ENCODE measurements around the gene ATN1.
"Not testable (repeated sequence)": the region's sequence is repeated elsewhere in the genome, so short reads cannot be mapped to it uniquely, and the experiment has no call there.

ATN1 gene, protein sequence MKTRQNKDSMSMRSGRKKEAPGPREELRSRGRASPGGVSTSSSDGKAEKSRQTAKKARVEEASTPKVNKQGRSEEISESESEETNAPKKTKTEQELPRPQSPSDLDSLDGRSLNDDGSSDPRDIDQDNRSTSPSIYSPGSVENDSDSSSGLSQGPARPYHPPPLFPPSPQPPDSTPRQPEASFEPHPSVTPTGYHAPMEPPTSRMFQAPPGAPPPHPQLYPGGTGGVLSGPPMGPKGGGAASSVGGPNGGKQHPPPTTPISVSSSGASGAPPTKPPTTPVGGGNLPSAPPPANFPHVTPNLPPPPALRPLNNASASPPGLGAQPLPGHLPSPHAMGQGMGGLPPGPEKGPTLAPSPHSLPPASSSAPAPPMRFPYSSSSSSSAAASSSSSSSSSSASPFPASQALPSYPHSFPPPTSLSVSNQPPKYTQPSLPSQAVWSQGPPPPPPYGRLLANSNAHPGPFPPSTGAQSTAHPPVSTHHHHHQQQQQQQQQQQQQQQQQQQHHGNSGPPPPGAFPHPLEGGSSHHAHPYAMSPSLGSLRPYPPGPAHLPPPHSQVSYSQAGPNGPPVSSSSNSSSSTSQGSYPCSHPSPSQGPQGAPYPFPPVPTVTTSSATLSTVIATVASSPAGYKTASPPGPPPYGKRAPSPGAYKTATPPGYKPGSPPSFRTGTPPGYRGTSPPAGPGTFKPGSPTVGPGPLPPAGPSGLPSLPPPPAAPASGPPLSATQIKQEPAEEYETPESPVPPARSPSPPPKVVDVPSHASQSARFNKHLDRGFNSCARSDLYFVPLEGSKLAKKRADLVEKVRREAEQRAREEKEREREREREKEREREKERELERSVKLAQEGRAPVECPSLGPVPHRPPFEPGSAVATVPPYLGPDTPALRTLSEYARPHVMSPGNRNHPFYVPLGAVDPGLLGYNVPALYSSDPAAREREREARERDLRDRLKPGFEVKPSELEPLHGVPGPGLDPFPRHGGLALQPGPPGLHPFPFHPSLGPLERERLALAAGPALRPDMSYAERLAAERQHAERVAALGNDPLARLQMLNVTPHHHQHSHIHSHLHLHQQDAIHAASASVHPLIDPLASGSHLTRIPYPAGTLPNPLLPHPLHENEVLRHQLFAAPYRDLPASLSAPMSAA (N-terminal part only)

DNA sequence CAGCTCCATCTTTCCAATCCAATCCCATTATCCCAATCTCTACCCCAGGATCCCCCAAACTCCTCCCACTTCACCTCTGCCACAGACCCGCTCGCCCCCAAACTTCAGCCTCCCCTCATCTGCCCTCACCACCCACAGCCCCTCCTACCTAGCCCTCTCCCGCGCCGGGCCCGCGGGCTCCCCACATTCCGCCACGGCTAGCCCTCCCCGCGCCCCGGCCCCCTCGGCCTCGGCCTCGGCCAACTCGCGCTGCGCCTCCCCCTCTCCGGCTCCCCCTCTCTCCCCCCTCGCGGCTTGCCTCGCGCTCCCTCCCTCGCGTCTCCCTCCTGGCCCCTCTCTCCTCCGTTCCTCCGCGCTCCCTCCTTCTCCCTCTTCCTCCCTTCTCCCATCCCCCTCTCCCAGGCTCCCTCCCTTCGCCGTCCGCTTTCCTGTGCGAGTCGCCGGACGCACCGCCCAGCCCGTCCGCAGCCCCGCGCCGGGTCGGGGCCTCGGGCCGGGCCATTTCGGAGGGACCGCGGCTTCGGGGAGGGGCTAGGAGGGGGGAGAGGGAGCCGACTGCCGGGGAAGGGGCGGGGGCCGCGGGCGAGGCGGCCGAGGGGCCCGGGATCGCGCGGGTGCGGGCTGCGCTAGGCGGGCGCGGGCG is at the start of gene ATN1:
Gene ATN1 (plus strand): TSS at position 581 of the 643 bp plus-strand sequence. CDS start 6,043 bp downstream, outside the sequence.
- DNase-seq (ENCODE audit: low spot score), result no peak

DNA sequence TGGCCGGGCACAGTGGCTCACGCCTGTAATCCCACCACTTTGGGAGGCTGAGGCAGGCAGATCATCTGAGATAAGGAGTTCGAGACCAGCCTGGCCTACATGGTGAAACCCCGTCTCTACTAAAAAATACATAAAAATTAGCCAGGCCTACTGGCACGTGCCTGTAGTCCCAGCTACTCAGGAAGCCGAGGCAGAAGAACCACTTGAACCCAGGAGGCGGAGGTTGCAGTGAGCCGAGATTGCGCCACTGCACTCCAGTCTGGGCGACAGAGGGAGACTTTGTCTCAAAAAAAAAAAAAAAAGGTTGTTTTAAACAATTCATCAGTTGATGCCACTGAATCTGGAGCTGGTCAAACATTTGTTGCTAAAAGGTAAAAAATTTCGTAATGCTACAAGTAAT is 47.9 kb upstream of the ATN1 start:
- not testable (repeated sequence) for DNase-seq (ENCODE audit: low spot score)

DNA sequence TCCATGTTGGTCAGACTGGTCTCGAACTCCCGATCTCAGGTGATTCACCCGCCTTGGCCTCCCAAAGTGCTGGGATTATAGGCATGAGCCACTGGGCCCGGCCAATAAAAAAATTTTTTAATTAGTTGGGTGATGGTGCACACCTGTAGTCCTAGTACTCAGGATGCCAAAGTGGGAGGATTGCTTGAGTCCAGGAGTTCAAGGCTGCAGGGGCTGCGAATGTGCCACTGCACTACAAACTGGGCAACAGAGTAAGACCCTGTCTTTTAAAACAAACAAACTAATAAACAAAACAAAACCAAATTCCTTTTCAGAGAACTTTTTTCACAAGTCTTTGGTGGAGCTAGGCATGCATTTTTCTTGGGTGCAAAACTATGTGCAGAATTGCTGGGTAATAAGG is 44.5 kb upstream of the ATN1 start:
- DNase-seq (ENCODE audit: low spot score), result no peak

DNA sequence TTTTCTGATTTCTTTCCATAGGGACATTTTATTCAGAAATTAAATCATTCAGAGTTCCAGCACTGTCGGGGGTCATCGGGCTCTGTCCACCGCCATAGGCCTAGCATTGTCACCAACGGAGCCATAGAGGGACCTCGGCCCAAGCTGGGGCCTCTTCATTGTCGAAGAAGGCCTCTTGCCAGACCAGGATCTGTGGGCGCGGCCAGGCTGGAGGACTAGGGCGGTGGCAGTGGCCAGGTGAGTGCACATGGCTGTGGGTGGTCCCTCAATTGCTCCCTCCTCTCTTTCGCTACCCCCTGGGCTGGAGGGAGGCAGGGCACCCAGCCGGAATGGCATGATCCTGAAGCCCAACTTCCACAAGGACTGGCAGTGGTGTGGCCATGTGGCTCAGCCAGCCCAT is 44.1 kb upstream of the ATN1 start:
- DNase-seq (ENCODE audit: low spot score), result no peak

DNA sequence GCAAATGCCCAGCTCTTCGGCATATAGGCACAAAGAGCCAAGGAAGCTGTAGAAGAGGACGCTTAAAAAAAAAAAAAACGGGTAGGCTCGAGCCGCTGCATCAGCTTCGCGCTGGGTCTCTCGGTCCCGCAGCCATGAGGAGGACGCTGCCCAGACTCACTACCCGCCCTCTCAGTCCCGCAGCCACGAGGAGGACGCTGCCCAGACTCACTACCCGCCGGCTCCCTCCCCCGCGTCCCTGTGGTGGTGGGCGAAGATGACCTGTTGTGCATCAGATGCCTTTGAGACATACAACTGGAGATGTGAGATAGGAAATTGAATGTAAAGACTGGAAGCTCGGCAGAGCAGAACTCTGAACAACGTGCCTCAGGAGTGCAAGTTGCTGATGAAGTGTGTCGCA is 43.2 kb upstream of the ATN1 start:
- no peak for DNase-seq (ENCODE audit: low spot score)

DNA sequence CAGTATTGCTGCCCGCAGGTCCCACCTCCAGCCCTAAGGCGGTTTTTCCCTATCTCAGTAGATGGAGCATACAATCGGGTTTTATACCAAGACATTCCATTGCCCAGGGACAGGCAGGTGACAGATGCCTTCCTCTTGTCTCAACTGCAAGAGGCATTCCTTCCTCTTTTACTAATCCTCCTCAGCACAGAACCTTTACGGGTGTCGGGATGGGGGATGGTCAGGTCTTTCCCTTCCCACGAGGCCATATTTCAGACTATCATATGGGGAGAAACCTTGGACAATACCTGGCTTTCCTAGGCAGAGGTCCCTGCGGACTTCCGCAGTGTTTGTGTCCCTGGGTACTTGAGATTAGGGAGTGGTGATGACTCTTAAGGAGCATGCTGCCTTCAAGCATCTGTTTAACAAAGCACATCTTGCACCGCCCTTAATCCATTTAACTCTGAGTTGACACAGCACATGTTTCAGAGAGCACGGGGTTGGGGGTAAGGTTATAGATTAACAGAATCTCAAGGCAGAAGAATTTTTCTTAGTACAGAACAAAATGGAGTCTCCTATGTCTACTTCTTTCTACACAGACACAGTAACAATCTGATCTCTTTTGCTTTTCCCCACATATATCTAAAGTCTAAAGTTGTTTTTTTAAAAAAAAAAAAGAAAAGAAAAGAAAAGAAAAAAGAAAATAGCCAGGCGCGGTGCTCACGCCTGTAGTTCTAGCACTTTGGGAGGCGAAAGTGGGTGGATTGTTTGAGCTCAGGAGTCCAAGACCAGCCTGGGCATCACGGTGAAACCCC is 41.4 kb upstream of the ATN1 start:
- not testable (repeated sequence) for DNase-seq (ENCODE audit: low spot score)

DNA sequence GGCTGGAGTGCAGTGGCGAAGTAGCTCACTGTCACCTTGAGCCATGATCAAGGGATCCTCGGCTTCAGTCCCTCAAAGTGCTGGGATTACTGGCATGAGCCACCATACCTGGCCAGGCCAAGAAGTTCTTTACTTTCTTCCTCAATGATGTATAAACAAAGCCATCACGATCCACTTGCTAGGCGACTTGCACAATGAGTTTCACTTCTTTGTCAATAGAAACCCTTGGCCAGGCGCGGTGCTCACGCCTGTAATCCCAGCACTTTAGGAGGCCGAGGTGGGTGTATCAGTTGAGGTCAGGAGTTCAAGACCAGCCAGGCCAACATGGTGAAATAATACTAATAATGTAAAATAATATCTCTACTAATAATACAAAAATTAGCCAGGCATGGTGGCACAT is 40.3 kb upstream of the ATN1 start:
- DNase-seq (ENCODE audit: low spot score), result no peak

DNA sequence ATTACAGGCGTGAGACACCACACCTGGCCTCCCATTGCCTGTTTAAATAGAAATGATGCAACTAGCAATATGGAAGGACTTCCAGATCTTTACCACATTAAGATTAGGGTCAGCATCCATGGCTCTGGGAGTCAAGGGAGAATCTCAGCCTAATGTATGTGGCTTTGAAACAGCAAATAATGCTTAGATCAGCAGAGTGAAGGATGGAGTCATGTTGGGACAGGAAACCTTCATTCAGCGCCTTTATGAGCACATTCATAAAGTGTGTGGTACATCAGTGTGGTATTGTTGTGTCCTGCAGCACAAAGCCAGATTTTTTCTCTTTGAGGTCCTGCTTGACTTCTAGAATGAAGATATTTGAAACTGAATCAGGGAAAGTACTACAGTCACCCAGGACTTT is 39.4 kb upstream of the ATN1 start:
- no peak for DNase-seq (ENCODE audit: low spot score)

DNA sequence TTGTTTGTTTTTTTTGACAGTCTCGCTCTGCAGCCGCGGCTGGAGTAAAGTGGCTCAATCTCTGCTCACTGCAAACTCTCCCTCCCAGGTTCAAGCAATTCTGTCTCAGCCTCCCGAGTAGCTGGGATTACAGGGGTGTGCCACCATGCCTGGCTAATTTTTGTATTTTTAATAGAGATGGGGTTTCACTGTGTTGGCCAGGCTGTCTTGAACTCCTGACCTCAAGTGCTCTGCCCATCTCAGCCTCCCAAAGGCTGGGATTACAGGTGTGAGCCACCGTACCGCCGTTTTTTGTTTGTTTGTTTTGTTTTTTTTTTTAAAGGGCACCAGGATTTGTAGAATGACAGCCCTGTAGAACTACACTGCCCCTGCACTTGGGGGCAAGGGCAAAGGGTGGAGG is 39.0 kb upstream of the ATN1 start:
- not testable (repeated sequence) for DNase-seq (ENCODE audit: low spot score)

DNA sequence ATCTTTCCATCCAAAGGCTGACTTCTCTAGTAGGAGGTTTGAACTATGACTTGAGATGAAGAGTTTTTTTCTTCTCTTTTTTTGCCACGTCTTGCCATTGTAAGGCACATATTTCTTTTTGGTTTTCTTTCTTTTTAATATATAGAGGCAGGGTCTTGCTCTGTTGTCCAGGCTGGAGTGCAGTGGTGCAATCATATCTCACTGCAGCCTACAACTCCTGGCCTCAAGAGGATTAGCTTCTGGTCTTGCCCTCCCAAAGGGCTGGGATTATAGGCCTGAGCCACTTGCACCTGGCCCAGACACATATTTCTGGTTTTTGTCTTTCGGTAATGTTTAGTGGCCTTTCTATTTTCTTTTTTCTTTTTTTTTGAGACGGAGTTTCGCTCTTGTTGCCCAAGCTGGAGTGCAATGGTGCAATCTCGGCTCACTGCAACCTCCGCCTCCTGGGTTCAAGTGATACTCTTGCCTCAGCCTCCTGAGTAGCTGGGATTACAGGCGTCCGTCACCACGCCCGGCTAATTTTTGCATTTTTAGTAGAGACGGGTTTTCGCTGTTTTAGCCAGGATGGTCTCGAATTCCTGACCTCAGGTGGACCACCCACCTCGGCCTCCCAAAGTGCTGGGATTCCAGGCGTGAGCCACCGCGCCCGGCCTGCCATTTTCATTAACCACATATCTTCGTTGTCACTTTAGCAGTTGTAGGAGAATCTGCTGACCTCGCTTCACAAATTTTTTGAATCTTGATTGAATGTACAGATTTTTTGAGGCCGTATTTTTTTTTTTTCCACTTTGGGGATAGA is 37.8 kb upstream of the ATN1 start:
- not testable (repeated sequence) for DNase-seq (ENCODE audit: low spot score)

DNA sequence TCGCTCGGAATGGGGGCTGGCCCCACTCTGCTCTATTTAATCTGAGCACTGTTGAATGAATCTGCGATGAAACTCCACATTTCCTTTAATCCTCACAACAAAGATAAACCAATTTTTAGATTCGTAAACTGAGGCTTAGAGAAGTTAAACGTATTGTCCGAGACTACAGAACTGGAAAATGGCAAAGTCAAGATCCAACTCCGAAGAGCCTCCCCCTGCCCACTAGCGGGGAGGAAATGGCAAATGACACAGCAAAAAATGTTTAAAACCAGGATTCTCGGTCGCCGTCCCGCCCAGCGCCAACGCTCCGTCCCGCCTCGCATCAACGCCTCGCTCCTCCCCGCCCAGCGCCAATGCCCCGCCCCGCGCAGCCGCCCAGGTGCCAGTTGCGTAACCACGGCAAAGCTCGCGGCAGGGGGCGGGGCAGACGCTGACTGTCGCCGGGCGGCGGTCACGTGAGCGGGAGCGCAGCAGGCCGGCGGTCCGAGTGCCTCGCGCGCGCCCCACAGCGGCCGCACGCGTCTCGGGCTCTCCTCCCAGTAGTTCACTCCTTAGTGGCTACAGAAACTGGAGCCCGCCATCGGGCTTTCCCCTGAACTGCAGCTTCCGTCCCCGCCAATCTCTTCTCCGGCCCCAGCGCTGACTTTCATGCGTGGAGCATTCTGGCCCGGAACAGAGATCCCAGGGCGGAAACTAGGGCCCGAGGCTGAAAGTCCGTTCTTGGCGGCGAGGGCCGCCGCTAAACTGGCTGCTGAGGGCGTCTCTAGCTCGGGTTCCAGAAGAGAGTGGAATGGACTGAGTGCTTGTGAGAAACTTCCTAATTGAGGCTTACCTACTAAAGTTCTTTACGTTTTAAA is 36.7 kb upstream of the ATN1 start:
- DNase-seq (ENCODE audit: low spot score), result peak; percentile 99

DNA sequence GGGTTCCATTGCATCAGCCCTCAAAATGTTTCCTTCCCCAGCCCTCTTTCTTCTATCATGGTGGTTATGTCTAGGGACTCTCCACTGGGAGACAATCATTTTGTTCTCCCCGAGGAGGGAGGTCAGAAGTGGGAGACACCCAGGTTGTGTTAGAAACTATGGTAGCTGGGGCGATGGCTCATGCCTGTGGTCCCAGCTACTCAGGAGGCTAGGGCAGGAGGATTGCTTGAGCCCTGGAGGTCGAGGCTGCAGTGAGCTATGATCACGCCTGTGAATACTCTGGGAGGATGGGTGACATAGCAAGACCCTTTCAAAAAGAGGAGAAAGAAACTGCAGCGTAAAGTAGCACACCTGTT is 36.1 kb upstream of the ATN1 start:
- DNase-seq (ENCODE audit: low spot score), result no peak

DNA sequence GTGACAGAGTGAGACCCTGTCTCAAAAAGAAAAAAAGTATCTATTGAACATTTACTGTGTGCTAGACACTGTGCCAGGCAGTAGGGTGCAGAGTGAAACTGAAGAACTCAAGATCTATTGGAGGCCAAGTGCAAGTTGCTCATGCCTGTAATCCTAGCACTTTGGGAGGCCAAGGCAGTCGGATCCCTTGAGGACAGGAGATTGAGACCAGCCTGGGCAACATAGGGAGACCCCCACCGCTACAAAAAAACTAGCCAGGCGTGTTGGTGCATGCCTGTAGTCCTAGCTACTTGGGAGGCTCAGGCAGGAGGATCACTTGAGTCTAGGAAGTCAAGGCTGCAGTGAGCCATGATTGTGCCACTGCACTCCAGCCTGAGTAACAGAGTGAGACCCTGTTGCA is 35.1 kb upstream of the ATN1 start:
- DNase-seq (ENCODE audit: low spot score), result not testable (repeated sequence)

DNA sequence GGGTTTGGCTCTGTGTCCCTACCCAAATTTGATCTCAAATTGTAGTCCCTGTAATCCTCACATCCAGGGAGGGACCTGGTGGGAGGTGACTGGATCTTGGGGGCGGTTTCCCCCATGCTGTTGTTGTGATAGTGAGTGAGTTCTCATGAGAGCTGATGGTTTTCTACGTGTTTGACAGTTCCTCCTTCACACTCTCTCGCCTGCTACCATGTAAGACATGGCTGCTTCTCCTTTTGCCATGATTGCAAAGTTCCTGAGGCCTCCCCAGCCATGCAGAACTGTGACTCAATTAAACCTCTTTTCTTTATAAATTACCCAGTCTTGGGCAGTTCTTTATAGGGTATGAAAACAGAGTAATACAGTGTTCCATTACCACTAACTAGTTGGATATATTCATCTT is 33.4 kb upstream of the ATN1 start:
- no peak for DNase-seq (ENCODE audit: low spot score)

DNA sequence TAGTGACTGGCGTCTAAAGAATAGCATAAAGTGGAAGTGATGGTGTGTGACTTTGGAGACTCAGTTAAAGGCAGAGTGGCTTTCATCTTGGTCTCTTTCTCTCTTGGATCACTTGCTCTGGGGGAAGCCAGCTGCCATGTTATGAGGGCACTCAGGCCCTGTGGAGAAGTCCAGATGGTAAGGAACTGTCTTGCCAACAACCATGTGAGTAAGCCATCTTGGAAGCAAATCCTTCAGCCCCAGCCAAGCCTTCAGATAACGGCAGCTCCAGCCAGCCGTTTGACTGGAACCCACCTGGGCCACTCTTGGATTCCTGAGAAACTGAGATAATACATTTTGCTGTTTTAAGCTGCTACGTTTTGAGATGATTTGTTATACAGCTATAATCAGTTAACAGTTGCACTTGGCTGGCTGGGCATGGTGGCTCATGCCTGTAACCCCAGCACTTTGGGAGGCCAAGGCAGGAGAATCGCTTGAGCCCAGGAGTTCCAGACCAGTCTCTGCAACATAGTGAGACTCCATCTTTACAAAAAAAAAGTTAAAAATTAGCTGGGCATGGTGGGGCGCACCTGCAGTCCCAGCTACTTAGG is 30.8 kb upstream of the ATN1 start:
- DNase-seq (ENCODE audit: low spot score), result no peak

DNA sequence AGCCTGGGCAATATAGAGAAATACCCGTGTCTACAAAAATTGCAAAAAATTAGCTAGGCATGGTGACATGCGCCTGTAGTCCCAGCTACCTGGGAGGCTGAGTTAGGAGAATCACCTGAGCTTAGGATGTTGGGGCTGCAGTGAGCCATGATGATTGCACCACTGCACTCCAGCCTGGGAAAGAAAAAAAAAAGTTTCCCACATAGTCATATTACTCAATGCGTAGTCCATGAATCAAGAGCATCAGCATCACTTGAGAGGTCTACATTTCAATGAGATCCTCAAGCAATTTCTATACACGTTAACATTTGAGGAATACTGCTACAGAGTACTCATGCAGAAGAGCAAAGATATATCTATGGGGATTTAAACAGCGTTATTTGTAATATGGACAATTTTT is 28.3 kb upstream of the ATN1 start:
- no peak for DNase-seq (ENCODE audit: low spot score)

DNA sequence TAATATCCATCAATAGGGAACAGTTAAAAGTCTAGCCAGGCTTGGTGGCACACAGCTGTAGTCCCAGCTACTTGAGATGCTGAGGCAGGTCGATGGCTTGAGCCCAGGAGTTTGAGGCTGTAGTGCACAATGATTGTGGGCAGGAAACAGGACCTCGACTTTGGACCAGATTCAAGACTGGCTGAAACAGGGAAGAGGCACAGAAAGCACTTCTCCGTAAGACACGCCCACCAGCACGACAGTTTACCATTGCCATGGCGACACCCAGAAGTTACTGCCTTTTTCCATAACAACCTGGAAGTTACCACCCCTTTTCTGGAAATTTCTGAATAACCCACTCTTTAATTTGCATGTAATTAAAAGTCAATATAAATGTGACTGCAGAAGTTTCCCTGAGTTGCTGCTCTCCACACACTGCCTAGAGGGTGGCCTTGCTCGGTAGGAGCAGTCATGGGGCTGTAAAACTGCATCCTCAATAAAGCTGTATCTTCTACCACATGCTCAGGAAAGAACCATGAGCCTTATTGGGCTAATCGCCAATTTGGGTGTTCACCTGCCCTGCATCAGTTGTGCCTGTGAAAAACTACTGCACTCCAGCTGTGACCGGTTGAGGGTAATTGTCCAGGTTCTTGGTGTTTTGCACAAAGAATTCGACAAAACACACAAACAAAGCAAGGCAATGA is 27.8 kb upstream of the ATN1 start:
- peak; percentile 39 for DNase-seq (ENCODE audit: low spot score)

DNA sequence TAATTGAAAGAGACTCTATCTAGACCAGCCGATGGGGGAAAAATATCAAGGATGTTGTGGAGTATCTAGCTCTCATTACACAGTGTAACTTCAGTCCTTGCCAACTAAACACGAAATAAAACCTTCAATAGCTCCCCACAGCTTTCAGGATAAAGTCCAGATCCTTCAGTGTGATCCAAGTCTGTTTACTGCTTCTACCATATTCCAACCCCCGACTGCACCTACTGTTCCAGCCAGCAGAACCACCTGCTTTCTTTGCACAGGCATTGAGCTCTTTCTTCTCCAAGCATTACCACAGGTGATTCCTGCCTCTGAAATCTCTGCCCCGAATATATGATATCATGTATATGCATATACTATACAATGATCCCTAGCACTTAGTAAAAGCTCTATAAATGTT is 25.3 kb upstream of the ATN1 start:
- DNase-seq (ENCODE audit: low spot score), result no peak

DNA sequence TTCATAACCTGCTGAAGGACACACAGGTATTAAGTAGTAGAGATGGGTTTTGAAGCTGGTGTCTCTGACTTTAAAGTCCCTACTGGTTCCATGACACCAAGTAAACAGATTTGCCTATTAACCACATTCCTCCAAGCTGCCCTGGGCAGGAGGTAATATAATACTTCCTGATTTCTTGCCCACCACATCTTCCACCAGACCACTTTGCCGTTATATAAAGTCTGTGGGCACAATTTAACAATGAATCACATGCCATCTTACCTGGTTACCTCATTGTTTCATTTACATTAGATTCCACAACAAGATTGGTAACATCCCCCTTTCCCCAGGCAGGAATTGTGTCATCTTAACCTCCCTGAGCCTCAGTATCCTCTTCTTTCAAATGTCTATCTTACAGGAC is 24.0 kb upstream of the ATN1 start:
- no peak for DNase-seq (ENCODE audit: low spot score)

All from hematopoietic multipotent progenitor cell treated with erythropoietin and hydrocortisone succinate and interleukin-3 and kit ligand, for 15 days (in vitro differentiated cells).